GM13976 (cell line): ENCODE results near the gene KIF6.
"Not testable (repeated sequence)": the region's sequence is repeated elsewhere in the genome, so short reads cannot be mapped to it uniquely, and the experiment has no call there.

Experiments
- DNase-seq: peaks from one replicate; pipeline ENCODE4 v3.0.0; 2012; ENCODE audit warnings: low spot score
- CTCF ChIP-seq: IDR thresholded peaks from 2 replicates; pipeline ENCODE4 v1.5.1; 2012; ENCODE audit warnings: borderline replicate concordance, mild to moderate bottlenecking; ENCODE audit not compliant: insufficient read depth; ENCODE audit errors: extremely low read depth, missing control alignments, control extremely low read depth
- in situ Hi-C: fragments of 300-500 bp; cut with MboI; formaldehyde crosslinking; loops from one replicate; pipeline ENCODE4 v1.12.0; 2022; ENCODE audit warnings: low sequenced_read_pairs, mixed read lengths, inconsistent platforms; ENCODE audit not compliant: unreplicated experiment

KIF6 gene

DNA sequence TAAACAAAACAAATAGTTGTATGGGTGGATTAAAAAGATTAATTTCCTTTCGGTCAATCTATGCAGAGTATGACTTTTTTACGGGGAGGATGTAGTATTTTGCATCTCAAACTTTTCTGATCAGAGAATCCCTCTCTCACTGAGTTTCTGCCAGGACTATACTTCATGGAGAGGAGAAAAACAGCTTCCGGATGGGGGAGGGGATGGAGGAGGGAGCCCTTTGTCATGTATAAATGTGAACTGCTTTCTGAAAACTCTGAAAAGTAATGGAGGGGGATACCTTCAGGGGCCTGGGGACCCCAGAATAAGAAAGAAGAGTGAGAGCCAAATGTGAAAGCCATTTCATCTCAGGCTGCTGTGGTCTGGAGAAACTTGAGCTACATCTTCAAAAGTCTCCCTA lies 229.6 kb downstream of the KIF6 start:
- DNase-seq, result no peak
- no peak for TF ChIP-seq CTCF
- in situ Hi-C loops, result no loop called here

DNA sequence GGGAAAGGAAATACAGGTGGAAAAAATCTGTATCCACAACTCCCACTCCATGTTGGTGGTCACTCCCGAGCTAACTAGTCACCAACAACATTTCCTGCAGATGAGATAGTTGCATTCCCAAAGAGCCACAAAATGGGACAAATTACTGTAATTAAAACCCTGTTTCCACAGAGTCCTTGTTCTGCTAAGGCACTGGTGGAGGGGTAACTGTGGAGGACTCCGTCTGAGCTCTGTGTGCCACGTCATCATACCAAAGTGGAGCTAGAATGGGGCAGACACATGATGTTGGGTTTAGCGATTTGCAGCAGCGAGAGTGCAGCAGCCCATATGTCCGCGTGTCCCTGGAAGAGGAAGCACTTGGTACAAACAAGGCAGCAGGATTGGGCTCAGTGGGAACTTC lies 230.2 kb downstream of the KIF6 start:
- in situ Hi-C loops, result no loop called here
- DNase-seq, result no peak
- no peak for TF ChIP-seq CTCF

- TF ChIP-seq CTCF, result no peak
- in situ Hi-C loops, result no loop called here
- no peak for DNase-seq
These were observed 231.4 kb downstream of the KIF6 start for GRCh38 chr6:39493777-39494176.

DNA sequence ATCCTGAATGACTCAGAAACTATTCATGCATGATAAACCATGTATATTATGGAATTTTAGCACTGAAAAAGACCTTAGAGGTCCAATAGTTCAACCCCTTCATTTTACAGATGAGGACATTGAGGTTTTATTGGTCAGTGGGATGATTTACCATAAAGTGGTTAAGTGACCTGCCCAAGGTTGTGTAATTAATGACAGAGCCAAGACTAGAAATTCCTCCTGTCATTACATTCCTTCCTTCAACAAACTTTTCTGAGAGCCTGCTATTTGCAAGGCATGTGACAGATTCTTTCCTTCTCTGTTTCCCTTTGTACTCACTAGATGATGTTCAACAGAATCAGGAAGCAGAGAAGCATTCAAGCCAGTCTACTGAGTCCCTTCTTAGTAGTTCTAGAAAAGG lies 232.0 kb downstream of the KIF6 start:
- TF ChIP-seq CTCF, result no peak
- in situ Hi-C loops, result no loop called here
- DNase-seq, result no peak

DNA sequence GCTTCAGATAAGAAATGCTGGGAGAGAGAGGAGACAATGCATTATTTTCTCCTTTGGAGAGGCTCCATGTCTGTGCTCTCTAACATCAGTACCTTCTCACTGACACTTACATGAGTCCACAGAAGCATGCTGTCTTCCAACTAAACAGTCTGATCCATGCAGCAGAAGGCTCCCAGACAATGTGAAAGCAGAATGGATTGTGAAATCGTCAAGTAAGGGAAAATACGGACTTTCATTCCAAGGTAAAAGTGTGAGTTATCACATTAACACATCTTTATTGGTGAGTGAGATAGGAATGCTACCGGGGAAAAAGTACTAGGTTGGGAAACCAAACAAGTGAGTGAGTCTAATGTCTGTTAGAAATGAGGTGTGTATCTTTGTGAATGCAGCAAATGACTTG lies 235.1 kb downstream of the KIF6 start:
- no peak for TF ChIP-seq CTCF
- in situ Hi-C loops, result no loop called here
- no peak for DNase-seq

GRCh38 chr6:39488255-39488879 lies 236.8 kb downstream of the KIF6 start:
- no peak for TF ChIP-seq CTCF
- no peak for DNase-seq
- in situ Hi-C loops, result no loop called here

DNA sequence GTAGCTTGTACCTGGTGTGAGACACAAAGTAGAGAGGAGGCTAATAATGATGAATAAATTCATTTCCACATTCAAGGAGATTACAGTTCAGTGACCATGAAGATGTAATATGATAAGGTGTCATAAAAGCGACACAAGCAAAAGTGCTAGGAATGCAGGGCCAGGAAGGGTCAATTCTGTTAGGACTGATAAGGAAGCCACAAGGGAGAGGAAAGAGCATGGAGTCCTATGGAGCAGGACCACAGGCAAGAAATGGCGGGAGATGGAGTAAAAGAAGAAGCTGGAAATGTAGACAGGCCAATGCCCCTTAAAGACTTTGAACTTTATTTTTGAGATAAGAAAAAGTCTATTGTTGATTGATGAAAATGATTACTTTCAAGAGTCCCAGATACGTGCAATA lies 240.9 kb downstream of the KIF6 start:
- no peak for DNase-seq
- in situ Hi-C loops, result no loop called here
- no peak for TF ChIP-seq CTCF

GRCh38 chr6:39479819-39480218 lies 245.4 kb downstream of the KIF6 start:
- in situ Hi-C loops, DNase-seq: not testable (repeated sequence)
